HG03045 (cell line): ENCODE data around the gene COLEC12.

Source experiments
- ATAC-seq: cut with Tn5 transposase; IDR thresholded peaks from one replicate; pipeline ENCODE4 v1.9.1; 2021; ENCODE audit warnings: mild to moderate bottlenecking, moderate library complexity; ENCODE audit not compliant: unreplicated experiment

Gene COLEC12

GRCh38 chr18:448116-448790, 52.2 kb downstream of the COLEC12 start:
- ATAC-seq = no peak

DNA sequence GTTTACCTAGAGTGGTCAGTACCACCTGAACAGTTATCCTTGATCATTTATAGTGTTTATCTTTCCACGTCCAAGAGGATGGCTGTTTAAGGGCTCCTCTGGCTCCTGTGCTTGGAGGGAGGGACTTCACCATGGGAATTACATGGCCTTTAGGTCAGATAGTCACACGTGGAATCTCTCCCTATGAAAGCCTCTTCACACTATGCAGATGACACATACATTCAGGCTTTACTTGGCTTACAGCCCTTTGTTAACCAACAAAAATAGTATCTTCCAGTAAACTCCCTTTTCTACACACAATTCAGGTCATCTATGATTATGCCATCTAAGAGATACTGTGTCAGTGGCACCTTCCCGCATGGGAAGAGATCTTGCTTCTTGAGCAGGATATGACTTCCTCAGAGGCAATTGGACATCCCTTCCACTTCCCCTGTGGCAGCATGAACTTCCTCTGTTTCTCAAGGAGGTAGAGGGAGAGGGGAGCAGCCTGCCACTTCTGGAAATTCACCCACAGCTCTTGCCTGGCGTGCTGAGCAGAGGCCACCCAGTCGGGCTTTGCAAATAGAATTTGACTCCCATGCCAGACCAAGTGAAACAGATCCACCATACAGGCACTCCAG, 53.5 kb downstream of the COLEC12 start:
- ATAC-seq = no peak

- ATAC-seq = no peak
Measured at GRCh38 chr18:445055-445454, 55.4 kb downstream of the COLEC12 start.

DNA sequence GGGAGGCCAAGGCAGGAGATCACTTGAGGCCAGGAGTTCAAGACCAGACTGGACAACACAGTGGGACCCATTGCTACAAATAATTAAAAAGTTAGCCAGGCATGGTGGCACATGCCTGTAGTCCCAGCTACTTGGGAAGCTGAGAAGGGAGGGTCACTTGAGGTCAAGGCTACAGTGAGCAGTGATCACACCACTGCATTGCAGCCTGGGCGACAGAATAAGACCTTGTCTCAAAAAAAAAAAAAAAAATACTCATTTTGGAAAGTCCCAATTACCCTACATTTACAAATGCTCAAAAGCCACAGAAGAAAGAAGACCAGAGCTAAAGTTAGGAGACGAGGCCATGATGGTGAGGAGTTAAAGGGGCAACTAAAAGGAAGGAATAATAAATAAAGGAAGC, 61.9 kb downstream of the COLEC12 start:
- ATAC-seq = no peak

DNA sequence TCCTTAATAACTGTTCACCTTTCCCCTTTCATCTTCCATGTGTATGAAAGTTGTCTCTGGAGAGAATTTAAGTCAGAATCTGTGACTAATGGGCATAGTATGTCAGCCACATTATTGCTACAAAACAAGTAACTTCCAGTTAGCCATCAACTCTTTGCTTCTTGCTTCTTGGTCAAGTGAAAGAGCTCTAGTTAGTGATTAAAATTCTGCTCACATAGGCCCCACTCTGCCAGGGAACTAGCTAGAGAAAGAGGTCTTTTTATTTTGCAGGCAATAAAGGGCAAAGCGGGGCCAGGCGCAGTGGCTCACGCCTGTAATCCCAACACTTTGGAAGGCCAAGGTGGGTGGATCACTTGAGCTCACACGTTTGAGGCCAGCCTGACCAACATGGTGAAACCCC, 64.6 kb downstream of the COLEC12 start:
- no peak for ATAC-seq

DNA sequence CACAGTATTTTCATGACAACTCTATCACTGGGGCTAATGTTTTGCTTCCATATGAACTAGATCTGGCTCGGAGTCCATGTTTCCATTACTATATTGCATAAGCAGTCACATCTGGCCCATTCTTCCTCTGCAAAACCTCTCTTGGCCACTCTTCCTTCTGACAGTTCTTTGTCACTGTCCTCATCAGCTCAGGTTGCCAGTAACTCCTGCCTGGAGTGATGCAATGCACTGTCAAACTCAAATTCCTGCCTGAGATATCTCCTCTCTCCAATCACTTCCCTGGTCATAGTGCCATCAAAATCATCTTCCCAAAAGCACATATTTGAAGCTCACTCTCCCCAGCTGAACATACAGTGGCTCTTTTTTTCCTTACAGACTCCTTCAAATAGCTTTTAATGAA, 66.1 kb downstream of the COLEC12 start:
- no peak for ATAC-seq

GRCh38 chr18:433960-434359, 66.5 kb downstream of the COLEC12 start:
- ATAC-seq = no peak

DNA sequence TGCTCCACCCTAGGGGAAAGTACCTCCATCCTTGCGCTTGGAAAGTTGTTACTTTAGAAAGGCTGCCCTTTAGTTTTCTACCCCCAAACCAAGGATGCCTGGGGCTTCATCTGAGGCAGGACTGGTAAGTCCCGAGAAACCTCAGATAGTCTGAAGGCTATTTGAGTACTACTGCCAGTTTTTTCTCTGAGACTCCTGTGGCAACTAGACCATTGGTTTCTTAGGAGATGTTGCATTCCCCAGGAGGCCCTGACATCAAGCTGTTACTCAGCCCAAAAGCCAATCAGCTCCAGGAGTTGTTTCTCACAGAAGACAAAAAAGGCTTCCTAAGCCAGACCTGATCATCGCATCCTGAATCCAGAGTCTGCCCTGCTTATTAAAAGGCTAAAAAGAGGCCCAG, 67.2 kb downstream of the COLEC12 start:
- no peak for ATAC-seq

- no peak for ATAC-seq
Measured at GRCh38 chr18:432791-433190, 67.7 kb downstream of the COLEC12 start.

GRCh38 chr18:429030-429429, 71.5 kb downstream of the COLEC12 start:
- no peak for ATAC-seq

- ATAC-seq = no peak
Measured at GRCh38 chr18:427005-427404, 73.5 kb downstream of the COLEC12 start.

GRCh38 chr18:425106-425745, 75.3 kb downstream of the COLEC12 start:
- no peak for ATAC-seq

GRCh38 chr18:424668-425067, 75.8 kb downstream of the COLEC12 start:
- ATAC-seq = no peak

DNA sequence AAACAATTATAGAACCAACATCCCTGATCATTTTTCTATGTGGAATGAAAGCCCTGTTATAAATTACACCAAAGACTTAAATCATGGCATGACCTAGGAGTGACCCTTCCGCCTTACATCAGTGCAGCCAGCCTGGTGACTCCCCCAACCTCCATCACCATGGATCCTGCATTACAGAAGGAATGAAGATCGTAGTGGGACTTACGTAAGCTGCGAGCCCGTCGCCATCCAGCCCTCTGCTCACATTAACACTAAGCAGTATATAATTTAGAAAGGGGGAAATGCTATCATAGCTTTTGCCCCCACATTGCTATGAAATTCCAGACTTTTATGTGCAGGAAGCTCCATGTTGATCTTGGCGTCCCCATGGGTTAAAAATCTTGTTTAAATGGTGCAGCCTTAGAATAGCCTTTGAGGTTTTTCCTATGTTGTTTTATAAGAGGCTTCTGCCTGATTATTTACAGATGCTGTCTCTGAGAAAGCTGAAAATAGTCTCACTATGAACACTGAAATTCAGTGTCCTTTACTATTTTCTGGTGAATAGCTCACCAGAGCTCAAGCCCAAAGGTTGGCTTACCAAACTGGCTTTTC, 76.3 kb downstream of the COLEC12 start:
- no peak for ATAC-seq

GRCh38 chr18:422966-423365, 77.5 kb downstream of the COLEC12 start:
- no peak for ATAC-seq

GRCh38 chr18:421247-422155, 79.0 kb downstream of the COLEC12 start:
- no peak for ATAC-seq

DNA sequence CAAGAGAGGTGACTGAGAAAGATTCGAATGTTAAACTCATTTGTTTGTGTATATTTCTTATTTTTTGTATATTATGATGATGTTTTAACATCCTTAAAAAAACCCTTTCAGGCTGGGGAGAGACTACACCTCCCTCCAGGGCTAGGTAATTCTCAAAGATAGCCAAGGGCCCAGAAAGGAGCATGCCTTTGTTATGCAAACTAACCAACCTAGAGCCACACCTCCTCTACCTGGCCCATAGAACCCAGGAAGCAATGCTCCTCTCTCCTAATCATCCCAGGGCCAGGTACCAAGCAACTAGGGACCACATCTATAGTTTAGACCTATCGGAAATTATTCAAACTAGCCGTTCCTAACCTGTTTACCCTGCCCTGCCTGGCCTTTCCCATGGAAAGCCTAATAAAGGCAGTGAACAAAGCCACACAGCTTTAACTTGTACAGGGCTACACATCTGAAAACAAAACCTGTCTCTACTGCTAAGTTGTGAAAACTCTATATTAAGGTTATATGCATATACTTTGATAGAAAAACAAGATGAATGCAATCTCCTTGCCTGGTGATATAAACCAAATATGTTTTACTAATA, 79.7 kb downstream of the COLEC12 start:
- no peak for ATAC-seq

- no peak for ATAC-seq
Measured at GRCh38 chr18:419541-420175, 80.8 kb downstream of the COLEC12 start.

DNA sequence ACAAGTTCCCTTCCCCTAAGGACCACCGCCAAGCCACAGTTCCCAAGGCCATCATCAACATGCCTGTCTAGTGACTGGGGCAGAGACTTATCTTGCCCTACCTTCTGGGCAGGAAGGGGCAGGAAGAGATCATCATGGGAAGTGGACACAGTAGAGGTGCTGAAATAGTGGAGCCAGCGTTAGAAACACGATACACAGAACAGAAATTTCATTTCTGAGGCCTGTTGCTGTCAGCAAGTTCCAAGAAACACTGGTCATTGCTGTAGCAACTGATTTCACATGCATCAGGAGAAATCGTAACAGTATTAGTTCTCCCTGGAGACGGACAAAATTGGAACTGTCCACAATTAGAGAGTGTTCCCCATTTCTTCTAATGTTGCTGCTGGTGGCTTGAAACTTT, 83.0 kb downstream of the COLEC12 start:
- no peak for ATAC-seq

GRCh38 chr18:416930-417329, 83.6 kb downstream of the COLEC12 start:
- no peak for ATAC-seq
